Kidney (tissue), 14 donors: ENCODE data around the gene KIAA1614. TPM values are rescaled to one million over a fixed set of nuclear protein-coding genes. Genes with fewer than 3 reads are reported as not detected.

Experiments used
- DNase-seq, 5 donors: peaks; one replicate each; pipeline ENCODE4 v3.0.0-alpha.2; 2013 to 2020
- FAIRE-seq: peaks from 2 replicates; lab custom pipeline; 2012; peaks lifted over from hg19 to GRCh38; lab: Jason Lieb, UNC
- H3K27ac ChIP-seq, 2 donors: one replicate each; pipeline ENCODE4 v1.7.0; 2013; ENCODE audit warnings: low read depth in 2 of 2, low read length in 2 of 2, inconsistent platforms in 1 of 2
- H3K27me3 ChIP-seq: one replicate; pipeline ENCODE4 v1.7.1; 2013; ENCODE audit warnings: low read length, inconsistent platforms; ENCODE audit not compliant: control insufficient read depth, insufficient read depth
- H3K36me3 ChIP-seq, 3 donors: one replicate each; pipeline versions ENCODE4 v1.7.0 to v1.7.1; 2013; ENCODE audit warnings: low read length in 3 of 3, control low read depth in 1 of 3, inconsistent platforms in 1 of 3; ENCODE audit not compliant: insufficient read depth in 3 of 3, control insufficient read depth in 2 of 3
- H3K4me1 ChIP-seq, 3 donors: one replicate each; pipeline versions ENCODE4 v1.7.0 to v1.7.1; 2013; ENCODE audit warnings: low read length in 3 of 3, inconsistent platforms in 1 of 3, low read depth in 1 of 3; ENCODE audit not compliant: control insufficient read depth in 2 of 3, insufficient read depth in 2 of 3
- H3K4me3 ChIP-seq, 3 donors: one replicate each; pipeline versions ENCODE4 v1.7.0 to v1.8.1; 2013; ENCODE audit warnings: low read length in 3 of 3, control low read depth in 1 of 3, inconsistent platforms in 1 of 3
- H3K9ac ChIP-seq, 3 donors: one replicate each; pipeline versions ENCODE4 v1.7.0 to v1.7.1; 2013; ENCODE audit warnings: low read length in 3 of 3, control low read depth in 1 of 3, inconsistent platforms in 1 of 3
- H3K9me3 ChIP-seq, 3 donors: one replicate each; pipeline versions ENCODE4 v1.7.0 to v1.7.1; 2013; ENCODE audit warnings: low read length in 3 of 3, control low read depth in 1 of 3, inconsistent platforms in 1 of 3; ENCODE audit not compliant: control insufficient read depth in 2 of 3, insufficient read depth in 1 of 3
- CTCF ChIP-seq: IDR thresholded peaks from 3 replicates; pipeline ENCODE4 v1.5.1; 2012; ENCODE audit warnings: mild to moderate bottlenecking, moderate library complexity, borderline replicate concordance; ENCODE audit not compliant: insufficient read depth; ENCODE audit errors: extremely low read depth
- intact Hi-C: fragments of 100-400 bp; cut with DNase I; formaldehyde crosslinking; loops from one replicate; pipeline ENCODE4 v1.11.1; 2022
- polyA plus RNA-seq: library from polyadenylated mRNA; stranded (reverse); fragments of 350-450 nt; fragmentation: Illumina TruSeq; extraction: RNeasy Lipid Tissue Mini Kit (QIAGEN cat#74804); gene quantifications from one replicate; pipeline ENCODE4 v1.2.3, GENCODE V29; 2014; ENCODE audit warnings: low read depth, low replicate concordance; ENCODE audit not compliant: insufficient read depth
- total RNA-seq: library from RNA; stranded (reverse); fragmentation: NEBNext Ultra II Directional; extraction: Animal tissue kit (Norgen Biotek cat#: 25700); gene quantifications from one replicate; pipeline ENCODE4 v1.2.1, GENCODE V29; 2021
- donor health status: control.
- donor health status: control.
- donor health status: control.
- donor health status: control.
- donor health status: control.
- donor health status: DM: yes; HTN: yes; CAD: no.
- donor health status: Normal renal cell carcinoma (clear cell type).

Gene KIAA1614
- total and polyA plus RNA-seq, 2 donors from 2014 or later = 5.4 to 12.3 TPM

GRCh38 chr1:180927348-180927747 is 14.7 kb downstream of the KIAA1614 start:
- intact Hi-C loops = no loop called here
- no peak for FAIRE-seq
- Histone ChIP-seq H3K27me3 (no peaks in the 10 kb centered on the region), H3K27ac (peak overlapping the region in 1 of 2 donors; percentile 78), H3K9me3 (no peaks in the 10 kb centered on the region), H3K9ac (peak overlapping the region in 1 of 3 donors; percentile 31), H3K4me3 (no peak overlapping the region), H3K4me1 (peaks cover 0 to 43% (median 39%) of the 10 kb centered on the region in 3 donors), H3K36me3 (peaks cover 0 to 2% (median 0%) of the 10 kb centered on the region in 3 donors)
- peak in 1 of 5 donors; percentile 56 for DNase-seq
- TF ChIP-seq CTCF = no peak

GRCh38 chr1:180927841-180928240 is 15.1 kb downstream of the KIAA1614 start:
- no peak for FAIRE-seq

GRCh38 chr1:180928331-180929230 is 15.9 kb downstream of the KIAA1614 start:
- Histone ChIP-seq H3K9me3 (no peaks in the 10 kb centered on the region), H3K9ac (no peak overlapping the region), H3K4me1 (peaks cover 0 to 35% (median 28%) of the 10 kb centered on the region in 3 donors), H3K36me3 (peaks cover 0 to 2% (median 0%) of the 10 kb centered on the region in 3 donors), H3K27me3 (no peaks in the 10 kb centered on the region), H3K4me3 (no peak overlapping the region), H3K27ac (no peak overlapping the region)
- FAIRE-seq = no peak
- TF ChIP-seq CTCF = no peak
- intact Hi-C loops = no loop called here
- peak in 4 of 5 donors; percentile 52 to 63 (median 60) for DNase-seq

More at GRCh38 chr1:180927841-180928240, 15.1 kb downstream of the KIAA1614 start:
- no peak overlapping the region for H3K27ac ChIP-seq
- H3K4me3 ChIP-seq = no peak overlapping the region
- H3K9me3 ChIP-seq = no peaks in the 10 kb centered on the region
- intact Hi-C loops = no loop called here
- peaks cover 0 to 38% (median 35%) of the 10 kb centered on the region in 3 donors for H3K4me1 ChIP-seq
- H3K27me3 ChIP-seq = no peaks in the 10 kb centered on the region
- peaks cover 0 to 2% (median 0%) of the 10 kb centered on the region in 3 donors for H3K36me3 ChIP-seq
- no peak overlapping the region for H3K9ac ChIP-seq
- TF ChIP-seq CTCF = no peak
- peak in 1 of 5 donors; percentile 39 for DNase-seq
